ENCODE data around the gene CNBP.

DNA sequence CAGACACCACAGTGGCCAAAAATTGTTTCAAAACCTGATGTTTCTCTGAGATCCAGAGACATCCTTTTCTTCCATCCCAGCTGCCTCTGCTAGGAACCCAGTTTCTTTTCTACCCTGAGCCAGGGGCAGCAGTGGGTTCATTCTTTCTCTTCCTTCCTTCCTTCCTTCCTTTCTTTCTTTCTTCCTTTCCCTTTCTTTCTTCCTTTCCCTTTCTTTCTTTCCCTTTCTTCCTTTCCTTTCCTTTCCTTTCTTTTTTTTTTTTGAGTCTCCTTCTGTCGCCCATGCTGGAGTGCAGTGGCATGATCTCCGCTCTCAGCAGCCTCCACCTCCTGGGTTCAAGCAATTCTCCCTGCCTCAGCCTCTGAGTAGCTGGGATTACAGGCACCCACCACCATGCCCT is 35.0 kb upstream of the CNBP start:
- TF ChIP-seq, protein P1, sequence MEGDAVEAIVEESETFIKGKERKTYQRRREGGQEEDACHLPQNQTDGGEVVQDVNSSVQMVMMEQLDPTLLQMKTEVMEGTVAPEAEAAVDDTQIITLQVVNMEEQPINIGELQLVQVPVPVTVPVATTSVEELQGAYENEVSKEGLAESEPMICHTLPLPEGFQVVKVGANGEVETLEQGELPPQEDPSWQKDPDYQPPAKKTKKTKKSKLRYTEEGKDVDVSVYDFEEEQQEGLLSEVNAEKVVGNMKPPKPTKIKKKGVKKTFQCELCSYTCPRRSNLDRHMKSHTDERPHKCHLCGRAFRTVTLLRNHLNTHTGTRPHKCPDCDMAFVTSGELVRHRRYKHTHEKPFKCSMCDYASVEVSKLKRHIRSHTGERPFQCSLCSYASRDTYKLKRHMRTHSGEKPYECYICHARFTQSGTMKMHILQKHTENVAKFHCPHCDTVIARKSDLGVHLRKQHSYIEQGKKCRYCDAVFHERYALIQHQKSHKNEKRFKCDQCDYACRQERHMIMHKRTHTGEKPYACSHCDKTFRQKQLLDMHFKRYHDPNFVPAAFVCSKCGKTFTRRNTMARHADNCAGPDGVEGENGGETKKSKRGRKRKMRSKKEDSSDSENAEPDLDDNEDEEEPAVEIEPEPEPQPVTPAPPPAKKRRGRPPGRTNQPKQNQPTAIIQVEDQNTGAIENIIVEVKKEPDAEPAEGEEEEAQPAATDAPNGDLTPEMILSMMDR (IDR thresholded peaks at IDR 0.05; ENCODE audit: insufficient read depth, low read depth, low read length): no peak
- no peak for TF ChIP-seq EZH2 (IDR thresholded peaks at IDR 0.05; ENCODE audit: insufficient read depth, low read length)
